HL-60 (cell line): Measurements from ENCODE around the gene TAAR8.

Source experiments
- CTCF ChIP-seq: IDR thresholded peaks from one replicate; pipeline ENCODE4 v1.5.1; 2011; ENCODE audit warnings: low read length, control low read depth, inconsistent platforms; ENCODE audit not compliant: insufficient read depth
- GABPA ChIP-seq: IDR thresholded peaks from 2 replicates; pipeline ENCODE4 v1.6.1; 2012; ENCODE audit warnings: low read depth
- POLR2AphosphoS5 ChIP-seq: IDR thresholded peaks from 2 replicates; pipeline ENCODE4 v1.6.1; 2012; ENCODE audit warnings: low read depth
- SPI1 ChIP-seq: IDR thresholded peaks from 2 replicates; pipeline ENCODE4 v1.6.1; 2012; ENCODE audit warnings: low read depth, mild to moderate bottlenecking, borderline replicate concordance

- peak; percentile 32 for TF ChIP-seq CTCF
- TF ChIP-seq SPI1: no peak
- no peak for TF ChIP-seq POLR2AphosphoS5
- no peak for TF ChIP-seq GABPA
These were observed 46.0 kb downstream of the TAAR8 start for GRCh38 chr6:132598473-132598872.
